GOT3 (cell line): ENCODE data around the gene THADA.
"Not testable (repeated sequence)": the region's sequence is repeated elsewhere in the genome, so short reads cannot be mapped to it uniquely, and the experiment has no call there.

Source experiments
- DNase-seq: peaks from one replicate; lab custom pipeline; 2025; ENCODE audit warnings: mixed read lengths; lab: John Stamatoyannopoulos, UW

THADA gene

GRCh38 chr2:43539436-43539835, 56.4 kb downstream of the THADA start:
- DNase-seq: no peak

DNA sequence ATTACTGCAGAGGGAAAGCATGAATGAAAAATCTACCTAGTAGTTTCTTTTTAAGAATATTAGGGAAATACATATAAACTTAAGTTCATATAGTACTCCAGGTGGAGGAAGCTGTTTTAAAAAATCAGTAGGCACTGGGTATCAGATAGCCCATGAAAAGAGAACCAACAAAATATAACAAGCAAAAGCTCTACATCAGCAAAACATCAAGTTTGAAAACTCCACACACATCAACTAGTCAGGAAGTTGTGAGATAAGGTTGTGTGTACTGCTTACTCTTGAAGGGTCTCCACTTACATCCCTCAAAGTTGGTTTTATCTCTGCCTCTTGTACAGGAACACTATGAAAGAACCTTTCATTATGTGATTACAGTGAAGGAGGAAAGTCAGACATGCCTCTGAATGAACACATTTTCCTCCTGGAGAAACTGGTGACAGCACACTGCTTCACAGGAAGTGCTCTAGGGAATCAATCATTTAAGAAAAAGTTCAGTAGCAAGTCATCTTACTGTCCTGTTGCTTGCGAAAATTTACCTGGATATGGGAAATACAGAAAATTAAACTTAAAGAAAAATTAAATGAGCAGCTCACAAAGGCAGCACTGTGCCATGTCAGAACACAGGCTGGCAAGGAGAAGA, 57.7 kb downstream of the THADA start:
- DNase-seq: no peak

DNA sequence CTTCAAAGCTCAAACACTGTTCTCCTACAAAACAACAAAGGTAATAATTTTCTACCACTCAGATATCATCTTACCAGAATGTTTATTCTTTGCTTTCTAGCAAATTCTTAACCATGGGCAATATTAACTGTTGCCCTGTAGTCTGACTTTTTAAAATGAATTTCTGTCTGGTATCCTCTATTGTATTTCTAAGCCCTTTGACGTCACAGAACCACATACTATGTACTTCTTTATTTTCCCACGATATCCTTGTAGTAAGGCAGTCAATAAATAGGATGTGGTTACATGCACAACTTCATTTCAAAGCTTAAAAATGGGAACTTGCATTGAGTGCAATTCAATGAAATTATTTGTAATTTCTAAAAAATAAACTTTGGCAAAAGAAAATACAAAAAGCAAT, 58.7 kb downstream of the THADA start:
- no peak for DNase-seq

DNA sequence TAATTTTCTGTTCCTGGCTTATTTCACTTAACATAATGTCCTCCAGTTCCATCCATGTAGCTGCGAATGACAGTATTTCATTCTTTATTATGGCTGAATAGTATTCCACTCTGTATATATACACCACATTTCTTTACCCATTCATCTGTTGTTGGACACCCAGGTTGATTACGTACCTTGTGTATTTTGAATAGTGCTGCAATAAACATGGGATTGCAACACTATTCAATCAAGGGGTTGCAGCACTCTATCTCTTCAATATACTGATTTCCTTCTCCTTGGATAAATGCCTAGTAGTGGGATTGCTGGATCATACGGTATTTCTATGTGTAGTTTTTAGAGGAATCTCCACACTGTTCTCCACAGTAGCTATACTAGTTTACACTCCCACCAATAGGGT, 61.3 kb downstream of the THADA start:
- no peak for DNase-seq

- not testable (repeated sequence) for DNase-seq
Observed at GRCh38 chr2:43532572-43532971, 63.3 kb downstream of the THADA start.

- DNase-seq: no peak
Observed at GRCh38 chr2:43531251-43531650, 64.6 kb downstream of the THADA start.

DNA sequence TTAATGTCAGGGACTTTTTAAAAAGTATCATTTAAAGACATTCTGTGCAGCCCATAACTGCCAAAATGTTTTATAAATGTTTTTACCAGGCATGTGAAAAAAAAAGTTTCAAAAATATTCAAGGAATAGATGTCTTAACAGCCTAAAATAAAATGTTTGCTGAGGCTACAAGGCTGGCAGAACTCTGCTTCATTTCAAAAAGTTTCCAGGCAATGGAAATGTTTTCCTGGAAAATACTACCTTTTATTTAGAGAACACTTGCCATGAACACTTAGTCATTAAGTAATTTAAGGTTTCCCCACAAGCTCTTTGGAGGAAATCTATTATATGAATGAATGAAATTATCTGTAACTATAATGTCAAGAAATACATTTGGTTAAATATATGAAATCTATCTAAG, 68.8 kb downstream of the THADA start:
- no peak for DNase-seq

- DNase-seq: no peak
Observed at GRCh38 chr2:43525506-43525905, 70.3 kb downstream of the THADA start.

GRCh38 chr2:43524177-43524965, 71.5 kb downstream of the THADA start:
- no peak for DNase-seq

- no peak for DNase-seq
Observed at GRCh38 chr2:43522177-43522576, 73.7 kb downstream of the THADA start.

DNA sequence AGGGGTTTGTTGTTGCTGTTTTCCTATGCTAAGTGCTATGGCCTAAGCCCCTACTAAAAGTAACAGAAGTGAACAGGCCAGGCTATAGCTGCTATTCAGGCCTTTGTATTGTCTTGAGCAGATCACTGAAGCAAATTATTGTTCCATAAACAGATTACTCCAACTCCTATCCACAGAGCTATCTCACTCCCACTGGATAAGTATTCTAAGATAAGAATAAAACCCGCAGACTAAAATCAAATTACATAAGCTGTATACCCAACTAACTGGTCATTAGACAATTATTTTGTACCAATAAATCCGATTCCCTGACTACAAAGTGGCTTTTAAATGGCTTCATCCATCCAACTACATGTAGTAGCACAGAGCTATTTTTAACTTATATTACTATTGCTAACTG, 74.3 kb downstream of the THADA start:
- DNase-seq: no peak

- no peak for DNase-seq
Observed at GRCh38 chr2:43520919-43521318, 74.9 kb downstream of the THADA start.

DNA sequence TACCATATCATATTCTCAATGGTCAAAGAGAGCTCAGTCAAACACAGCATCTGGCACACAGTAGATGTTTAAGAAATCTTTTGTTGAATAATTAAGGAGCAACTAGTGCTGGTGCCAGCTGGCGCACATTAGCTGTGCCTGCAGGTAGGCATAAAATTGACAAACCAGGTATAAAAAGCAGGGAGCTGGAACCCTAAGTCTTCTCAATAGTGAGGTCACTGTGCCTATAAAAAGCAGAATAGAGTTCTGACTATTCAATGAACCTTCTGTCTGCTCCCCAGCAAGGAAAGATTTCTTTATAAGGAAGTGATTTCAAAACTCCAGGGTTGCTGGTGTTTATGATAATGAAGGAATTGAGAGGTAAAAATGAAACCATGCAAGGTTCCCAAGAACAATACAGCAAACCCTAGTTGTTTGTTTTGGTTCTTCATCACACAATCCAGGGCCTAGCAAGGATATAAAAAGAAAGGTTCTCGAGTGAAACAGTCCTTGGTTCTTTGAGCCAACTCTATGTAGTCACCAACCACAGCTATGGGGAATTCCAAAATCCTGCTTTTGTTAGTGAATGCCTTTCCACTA, 76.1 kb downstream of the THADA start:
- DNase-seq: no peak

- DNase-seq: no peak
Observed at GRCh38 chr2:43518718-43519117, 77.1 kb downstream of the THADA start.

DNA sequence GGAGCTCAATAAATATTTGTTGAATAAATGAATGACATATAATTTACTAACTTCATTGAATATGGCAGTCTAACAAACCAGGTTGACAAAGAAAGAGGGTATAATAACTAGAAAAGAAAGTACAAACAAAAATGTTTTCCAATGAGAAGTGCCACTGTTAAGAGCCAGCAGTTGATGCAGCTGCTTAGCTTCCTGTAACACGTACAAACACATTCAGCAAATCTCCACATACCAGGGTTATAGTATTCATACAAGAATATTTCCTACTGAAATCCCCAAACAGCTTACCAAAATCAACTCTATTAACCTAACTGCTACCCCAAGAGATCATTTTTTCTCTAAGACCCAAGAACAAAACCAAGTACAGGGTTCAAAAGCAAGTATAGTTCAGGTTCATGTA, 77.7 kb downstream of the THADA start:
- DNase-seq: no peak

- DNase-seq: no peak
Observed at GRCh38 chr2:43515807-43516497, 79.9 kb downstream of the THADA start.

GRCh38 chr2:43515248-43515647, 80.6 kb downstream of the THADA start:
- DNase-seq: no peak

DNA sequence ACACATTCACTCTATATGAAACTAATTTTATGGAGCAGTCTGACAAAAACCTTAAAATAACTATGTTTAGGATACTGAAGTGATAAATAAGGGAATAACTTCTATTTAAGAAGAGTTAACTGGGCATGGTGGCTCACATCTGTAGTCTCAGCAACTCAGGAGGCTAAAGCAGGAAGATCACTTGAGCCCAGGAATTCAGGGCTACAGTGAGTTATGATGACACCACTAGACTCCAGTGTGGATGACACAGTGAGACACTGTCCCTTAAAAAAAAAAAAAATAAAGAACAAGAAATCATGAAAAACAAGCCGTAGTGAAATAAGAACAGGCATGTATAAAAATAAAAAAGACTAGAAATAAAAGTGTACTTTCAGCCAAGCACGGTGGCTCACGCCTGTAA, 82.0 kb downstream of the THADA start:
- DNase-seq: no peak

- DNase-seq: no peak
Observed at GRCh38 chr2:43513216-43513615, 82.6 kb downstream of the THADA start.

DNA sequence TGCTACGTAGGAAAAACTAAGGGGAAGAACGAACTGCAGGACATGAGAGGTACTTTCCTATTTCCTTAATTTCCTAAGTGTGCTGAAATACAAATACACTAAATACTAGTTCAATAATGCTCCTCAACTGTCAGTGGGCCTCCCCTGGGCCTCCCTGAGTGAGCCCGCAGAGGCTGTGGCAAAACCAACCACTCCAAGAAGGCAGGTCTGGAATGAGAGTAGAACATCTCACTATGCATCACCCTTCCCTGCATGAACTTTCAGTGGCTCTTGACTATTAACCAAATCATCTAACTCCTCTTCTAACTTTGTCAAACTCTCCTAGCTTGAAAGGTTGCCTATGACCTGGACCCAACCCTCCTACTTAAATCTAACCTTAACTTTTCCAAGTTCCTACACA, 84.6 kb downstream of the THADA start:
- no peak for DNase-seq

DNA sequence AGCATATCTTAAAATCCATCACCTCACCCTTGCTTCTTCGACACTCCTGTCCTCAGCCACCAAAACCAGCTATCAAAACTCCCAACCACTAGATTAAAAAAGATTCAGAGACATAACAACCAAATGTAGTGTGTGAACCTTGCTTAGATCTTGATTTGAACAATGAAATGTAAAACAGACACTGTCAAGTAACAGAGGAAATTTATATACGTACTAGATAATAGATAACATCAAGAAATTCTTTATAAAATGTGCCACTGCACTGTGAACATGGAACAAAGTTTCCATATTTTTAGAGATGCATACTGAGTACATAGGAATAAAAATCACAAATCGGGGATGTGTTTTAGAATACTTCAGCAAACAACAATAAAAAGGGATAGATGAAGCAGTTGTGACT, 86.0 kb downstream of the THADA start:
- no peak for DNase-seq

DNA sequence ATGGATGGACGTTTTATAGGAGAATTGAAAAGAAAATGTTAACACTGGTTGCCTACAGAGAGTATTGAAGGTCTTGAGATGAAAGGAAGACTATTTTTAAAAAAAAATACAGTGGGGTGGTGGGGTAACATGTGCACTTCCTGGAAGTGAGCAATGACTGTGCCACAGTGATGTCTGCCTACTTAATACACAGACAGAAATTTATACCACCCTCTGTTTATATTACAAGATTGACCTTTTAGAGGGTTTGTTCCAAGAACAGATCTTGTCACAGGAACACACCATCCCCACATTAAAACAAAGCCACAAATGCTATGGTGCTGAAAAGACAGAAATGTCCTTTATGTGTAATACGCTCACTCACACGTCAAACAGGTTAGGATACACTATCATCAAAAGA, 87.6 kb downstream of the THADA start:
- DNase-seq: no peak

- no peak for DNase-seq
Observed at GRCh38 chr2:43507137-43507536, 88.7 kb downstream of the THADA start.
